Measurements from ENCODE around the gene MYH6.
"Not testable (repeated sequence)": the region's sequence is repeated elsewhere in the genome, so short reads cannot be mapped to it uniquely, and the experiment has no call there.

The MYH6 gene

GRCh38 chr14:23435543-23436326 is 27.7 kb upstream of the MYH6 start, which contains the start of gene MYH7:
MYH7 (minus strand) TSS chr14:23435660; CDS start chr14:23433732, 1,928 bp downstream.
- DNase-seq = no peak

GRCh38 chr14:23434488-23435222 is 26.6 kb upstream of the MYH6 start:
- DNase-seq = no peak

- DNase-seq = no peak
Measured at GRCh38 chr14:23433457-23433856, 25.4 kb upstream of the MYH6 start.

GRCh38 chr14:23432946-23433345 is 24.9 kb upstream of the MYH6 start:
- no peak for DNase-seq

GRCh38 chr14:23432102-23432925 is 24.2 kb upstream of the MYH6 start:
- DNase-seq = no peak

- DNase-seq = no peak
Measured at GRCh38 chr14:23431486-23431885, 23.4 kb upstream of the MYH6 start.

GRCh38 chr14:23430723-23431085 is 22.6 kb upstream of the MYH6 start:
- DNase-seq = no peak

- DNase-seq = no peak
Measured at GRCh38 chr14:23430016-23430722, 22.1 kb upstream of the MYH6 start.

GRCh38 chr14:23428686-23429495 is 20.8 kb upstream of the MYH6 start:
- DNase-seq = no peak

- DNase-seq = not testable (repeated sequence)
Measured at GRCh38 chr14:23425798-23426197, 17.7 kb upstream of the MYH6 start.

GRCh38 chr14:23425169-23425568 is 17.1 kb upstream of the MYH6 start:
- DNase-seq = no peak

- DNase-seq = no peak
Measured at GRCh38 chr14:23423657-23424056, 15.6 kb upstream of the MYH6 start.

- no peak for DNase-seq
Measured at GRCh38 chr14:23421594-23421993, 13.5 kb upstream of the MYH6 start.

- not testable (repeated sequence) for DNase-seq
Measured at GRCh38 chr14:23419646-23420045, 11.6 kb upstream of the MYH6 start.

GRCh38 chr14:23418021-23418420 is 9.9 kb upstream of the MYH6 start:
- no peak for DNase-seq

GRCh38 chr14:23417269-23417668 is 9.2 kb upstream of the MYH6 start:
- DNase-seq = not testable (repeated sequence)

- no peak for DNase-seq
Measured at GRCh38 chr14:23416801-23417200, 8.7 kb upstream of the MYH6 start.

- DNase-seq = no peak
Measured at GRCh38 chr14:23415821-23416778, 8.0 kb upstream of the MYH6 start.

GRCh38 chr14:23414906-23415820 is 7.1 kb upstream of the MYH6 start:
- DNase-seq = no peak

Measured in stimulated activated CD4-positive, alpha-beta T cell treated with anti-CD3 and anti-CD28 coated beads, Interleukin-4, amount 100 ng/mL, for 4 hours (primary cell).